Epithelial cell of proximal tubule (primary cell): ENCODE measurements around the gene SSH2. TPM values are rescaled to one million over a fixed set of nuclear protein-coding genes. Genes with fewer than 3 reads are reported as not detected.

Source experiments
- DNase-seq: peaks from one replicate; pipeline ENCODE4 v3.0.0-alpha.2; 2011; ENCODE audit warnings: low read depth
- H3K4me3 ChIP-seq: 2 replicates; pipeline ENCODE4 v1.5.1; 2011; ENCODE audit warnings: low read depth, mild to moderate bottlenecking, low read length
- total RNA-seq: library from RNA; depleted of rRNA; stranded (reverse); fragments of >200 nt; gene quantifications from 2 replicates; pipeline ENCODE4 v1.2.3, GENCODE V29; 2015
- TF ChIP-seq, protein P1 (sequence below): conservative IDR thresholded peaks from 2 replicates; pipeline ENCODE4 v1.5.1; 2012; ENCODE audit warnings: low read depth, mild to moderate bottlenecking, low read length

Gene SSH2
- total RNA-seq, 1 donor from 2014 or later = 15.2 TPM

DNA sequence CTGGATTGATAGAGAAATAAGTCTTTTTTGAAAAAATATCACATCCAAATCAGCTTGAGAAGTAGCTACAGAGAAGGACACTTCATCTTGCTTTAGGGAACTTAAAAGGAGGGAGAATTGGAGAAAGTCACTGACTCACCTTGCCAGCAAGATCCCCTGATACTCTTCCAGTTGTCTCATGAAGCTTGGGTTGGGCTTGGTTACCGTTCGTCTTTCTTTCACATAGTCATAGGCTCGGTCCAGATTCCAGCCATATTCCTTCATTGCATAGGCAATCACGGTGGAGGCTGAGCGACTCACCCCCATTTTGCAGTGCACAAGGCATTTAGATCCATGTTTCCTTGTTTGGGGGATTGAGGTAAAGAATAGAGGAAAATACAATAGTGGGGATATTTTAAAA, 282.0 kb downstream of the SSH2 start:
- no peak overlapping the region for H3K4me3 ChIP-seq
- TF ChIP-seq, protein P1, sequence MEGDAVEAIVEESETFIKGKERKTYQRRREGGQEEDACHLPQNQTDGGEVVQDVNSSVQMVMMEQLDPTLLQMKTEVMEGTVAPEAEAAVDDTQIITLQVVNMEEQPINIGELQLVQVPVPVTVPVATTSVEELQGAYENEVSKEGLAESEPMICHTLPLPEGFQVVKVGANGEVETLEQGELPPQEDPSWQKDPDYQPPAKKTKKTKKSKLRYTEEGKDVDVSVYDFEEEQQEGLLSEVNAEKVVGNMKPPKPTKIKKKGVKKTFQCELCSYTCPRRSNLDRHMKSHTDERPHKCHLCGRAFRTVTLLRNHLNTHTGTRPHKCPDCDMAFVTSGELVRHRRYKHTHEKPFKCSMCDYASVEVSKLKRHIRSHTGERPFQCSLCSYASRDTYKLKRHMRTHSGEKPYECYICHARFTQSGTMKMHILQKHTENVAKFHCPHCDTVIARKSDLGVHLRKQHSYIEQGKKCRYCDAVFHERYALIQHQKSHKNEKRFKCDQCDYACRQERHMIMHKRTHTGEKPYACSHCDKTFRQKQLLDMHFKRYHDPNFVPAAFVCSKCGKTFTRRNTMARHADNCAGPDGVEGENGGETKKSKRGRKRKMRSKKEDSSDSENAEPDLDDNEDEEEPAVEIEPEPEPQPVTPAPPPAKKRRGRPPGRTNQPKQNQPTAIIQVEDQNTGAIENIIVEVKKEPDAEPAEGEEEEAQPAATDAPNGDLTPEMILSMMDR = no peak
- DNase-seq = no peak

DNA sequence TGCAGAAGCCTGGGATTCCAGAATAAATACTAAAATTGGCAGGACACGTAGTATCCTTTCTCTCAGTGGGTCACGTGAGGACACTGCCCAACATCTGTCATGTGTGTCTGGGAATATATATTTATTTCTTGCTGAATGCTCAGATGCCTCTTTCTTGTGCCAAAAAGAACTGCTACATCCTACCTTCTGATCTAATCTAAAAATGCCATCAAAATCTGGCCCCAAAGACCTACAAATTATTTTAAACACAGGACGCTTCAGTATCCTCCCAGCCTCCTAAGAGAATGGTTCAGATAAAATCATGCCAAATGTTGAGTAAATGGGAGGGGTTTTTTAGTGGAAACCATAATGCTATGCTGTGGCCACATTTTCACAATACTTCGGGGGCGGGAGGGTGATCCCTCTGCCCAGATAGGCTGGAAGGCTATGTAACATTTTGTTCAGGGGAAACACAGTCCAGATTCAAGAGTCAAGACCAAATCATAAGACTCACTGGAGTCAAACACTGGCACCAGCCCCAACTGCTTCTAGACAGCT, 284.4 kb downstream of the SSH2 start:
- DNase-seq = no peak
- no peak overlapping the region for H3K4me3 ChIP-seq
- TF ChIP-seq, protein P1 = no peak

DNA sequence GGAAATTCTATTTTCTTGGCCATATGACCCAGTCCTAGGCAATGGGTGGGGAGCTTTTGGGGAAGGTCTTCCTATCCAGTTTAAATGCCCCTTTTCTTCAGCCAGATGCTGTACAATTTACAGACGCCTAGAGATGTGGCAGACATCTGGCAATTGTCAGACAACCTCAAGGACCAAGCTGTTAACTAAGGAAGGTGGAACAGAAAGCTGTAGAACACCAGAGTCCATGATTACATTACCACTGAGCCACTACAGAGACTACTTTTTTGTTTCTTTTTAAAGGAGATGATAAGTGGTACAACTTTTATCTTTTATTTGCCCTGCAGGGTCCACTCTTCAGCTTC, 286.2 kb downstream of the SSH2 start:
- TF ChIP-seq, protein P1 = no peak
- no peak for DNase-seq
- no peak overlapping the region for H3K4me3 ChIP-seq

DNA sequence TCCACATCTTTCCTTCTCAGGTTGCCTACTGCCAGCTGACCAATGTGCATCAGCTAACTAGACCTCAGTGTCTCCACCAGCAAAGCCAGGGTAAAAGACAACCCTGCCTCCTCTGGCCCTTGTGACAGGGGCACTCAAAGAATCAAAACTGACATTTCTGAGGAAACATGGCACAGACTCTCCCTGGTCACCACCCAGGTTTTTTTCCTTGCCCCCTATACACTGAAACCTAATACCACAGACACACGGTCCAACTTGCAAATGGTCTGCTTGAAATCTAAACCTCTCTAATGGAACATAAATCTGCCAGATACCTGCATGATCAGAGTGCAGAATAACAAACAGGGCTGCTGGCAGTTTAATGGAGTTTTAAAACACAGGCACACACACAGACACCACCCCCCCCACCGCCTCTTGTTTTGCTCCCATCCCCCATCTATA, 287.8 kb downstream of the SSH2 start:
- TF ChIP-seq, protein P1 = no peak
- DNase-seq = no peak
- peak overlapping the region; percentile 9 for H3K4me3 ChIP-seq

DNA sequence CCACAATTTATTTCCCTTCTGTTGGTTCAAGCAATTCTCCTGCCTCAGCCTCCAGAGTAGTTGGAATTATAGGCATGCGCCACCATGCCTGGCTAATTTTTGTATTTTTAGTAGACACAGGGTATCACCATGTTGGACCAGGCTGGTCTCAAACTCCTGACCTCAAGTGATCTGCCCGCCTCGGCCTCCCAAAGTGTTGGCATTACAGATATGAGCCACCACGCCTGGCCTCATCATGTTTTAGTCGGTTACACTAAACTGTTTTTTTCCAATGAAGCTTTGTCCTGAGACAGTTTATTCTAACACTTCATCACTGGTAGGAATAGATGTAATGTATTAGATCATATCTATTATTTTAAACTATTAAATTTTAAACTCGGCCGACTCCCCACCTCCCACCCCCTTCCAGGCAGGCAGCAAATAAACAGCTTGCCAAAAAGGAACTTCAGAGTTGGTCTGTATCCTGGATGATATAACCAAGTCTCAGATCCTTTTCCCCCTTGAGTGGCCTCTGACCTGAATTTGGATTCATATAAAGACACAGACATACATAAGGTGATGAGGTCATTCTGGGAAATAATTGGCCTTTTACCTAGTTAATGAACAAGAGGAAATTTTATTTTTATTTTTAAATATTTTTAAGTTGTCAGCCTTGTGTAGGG, 288.9 kb downstream of the SSH2 start:
- no peak for DNase-seq
- H3K4me3 ChIP-seq = no peak overlapping the region
- TF ChIP-seq, protein P1 = no peak

DNA sequence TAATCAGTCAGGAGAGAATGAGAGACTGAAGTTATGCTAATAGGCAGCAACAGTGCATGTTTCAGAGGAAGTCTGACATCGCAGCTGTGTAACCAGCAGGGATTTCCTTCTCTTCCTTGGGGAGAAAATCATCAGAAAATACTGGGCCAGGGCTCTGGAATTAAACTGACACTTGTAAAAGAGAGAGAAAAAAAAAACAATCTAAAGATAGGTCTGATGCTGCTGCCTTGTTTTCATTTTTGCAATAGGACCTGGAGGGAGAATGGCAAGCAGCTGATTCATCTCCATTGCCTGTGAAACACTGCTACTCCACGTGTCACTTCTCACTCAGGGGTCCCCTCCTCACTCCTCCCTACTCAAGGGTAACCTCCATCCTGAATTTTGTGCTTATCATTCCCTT, 289.6 kb downstream of the SSH2 start:
- H3K4me3 ChIP-seq = no peak overlapping the region
- TF ChIP-seq, protein P1 = no peak
- no peak for DNase-seq

DNA sequence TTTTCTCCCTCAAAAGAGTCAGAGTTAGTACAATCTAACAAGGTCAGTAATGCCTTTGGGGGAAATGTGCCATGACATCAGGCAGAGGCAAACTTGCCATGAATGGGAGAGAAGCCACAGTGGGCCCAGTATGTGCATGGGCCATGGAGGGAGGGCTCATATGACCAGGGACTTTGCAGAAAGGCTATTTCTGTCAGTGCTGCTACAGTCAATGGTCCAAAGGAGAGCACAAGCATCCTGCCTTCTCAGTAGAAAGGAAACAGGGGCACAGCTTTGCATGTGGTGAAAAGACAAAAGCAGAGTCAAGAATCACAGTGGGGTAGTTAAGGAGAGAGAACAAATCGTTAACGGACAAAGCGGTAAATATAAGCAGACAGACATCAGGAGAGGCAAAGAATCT, 296.1 kb downstream of the SSH2 start:
- H3K4me3 ChIP-seq = no peak overlapping the region
- no peak for DNase-seq
- TF ChIP-seq, protein P1 = no peak
